Measurements from ENCODE around the gene KRT14. TPM values are rescaled to one million over a fixed set of nuclear protein-coding genes. Genes with fewer than 3 reads are reported as not detected.

Gene KRT14
- total and polyA plus RNA-seq, 12 donors, result 0.30 TPM; not detected in 11

GRCh38 chr17:41632482-41633105 is 45.9 kb upstream of the KRT14 start:
- Histone ChIP-seq H3K36me3 (no peaks in the 10 kb centered on the region), H3K4me1 (peaks cover 3 to 17% (median 11%) of the 10 kb centered on the region in 9 donors), H3K9me3 (no peaks in the 10 kb centered on the region), H3K27ac (no peak overlapping the region), H3K27me3 (peaks cover 0 to 6% (median 0%) of the 10 kb centered on the region in 7 donors), H3K4me3 (no peak overlapping the region)
- DNase-seq, result no peak
- intact Hi-C loops (cut with DNase I), result no loop called here
- no peak for ATAC-seq
- TF ChIP-seq CTCF (IDR thresholded peaks at IDR 0.05), result no peak
- WGBS, 2 donors, result 71 to 80% methylated on average over 5 of the region's 5 CpGs

- intact Hi-C loops (cut with DNase I), result no loop called here
- Histone ChIP-seq H3K9me3 (no peaks in the 10 kb centered on the region), H3K27ac (no peak overlapping the region), H3K4me3 (no peak overlapping the region), H3K27me3 (peaks cover 0 to 8% (median 0%) of the 10 kb centered on the region in 7 donors), H3K36me3 (no peaks in the 10 kb centered on the region), H3K4me1 (peaks cover 3 to 17% (median 11%) of the 10 kb centered on the region in 9 donors)
- 87 to 91% methylated on average over 15 of the region's 15 CpGs for WGBS, 2 donors
- no peak for TF ChIP-seq CTCF (IDR thresholded peaks at IDR 0.05)
- ATAC-seq (no peak), DNase-seq (no peak)
Measured at GRCh38 chr17:41631898-41632285, 45.2 kb upstream of the KRT14 start.

- intact Hi-C loops (cut with DNase I), result no loop called here
- Histone ChIP-seq H3K4me3 (no peak overlapping the region), H3K27ac (no peak overlapping the region), H3K9me3 (no peaks in the 10 kb centered on the region), H3K36me3 (no peaks in the 10 kb centered on the region), H3K4me1 (peaks cover 3 to 17% (median 11%) of the 10 kb centered on the region in 9 donors), H3K27me3 (peaks cover 0 to 8% (median 0%) of the 10 kb centered on the region in 7 donors)
- ATAC-seq (no peak), DNase-seq (no peak)
- WGBS, 2 donors, result 87 to 92% methylated on average over 8 of the region's 8 CpGs
- no peak for TF ChIP-seq CTCF (IDR thresholded peaks at IDR 0.05)
Measured at GRCh38 chr17:41631025-41631897, 44.6 kb upstream of the KRT14 start.

- Histone ChIP-seq H3K9me3 (no peaks in the 10 kb centered on the region), H3K4me1 (peaks cover under 1 to 10% (median 5%) of the 10 kb centered on the region in 9 donors), H3K36me3 (no peaks in the 10 kb centered on the region), H3K4me3 (no peak overlapping the region), H3K27me3 (peaks cover 0 to 9% (median 0%) of the 10 kb centered on the region in 7 donors), H3K27ac (no peak overlapping the region)
- 82 to 84% methylated on average over 13 of the region's 13 CpGs for WGBS, 2 donors
- DNase-seq (no peak), ATAC-seq (no peak)
- intact Hi-C loops (cut with DNase I), result no loop called here
- no peak for TF ChIP-seq CTCF (IDR thresholded peaks at IDR 0.05)
Measured at GRCh38 chr17:41629826-41630670, 43.4 kb upstream of the KRT14 start.
